GM21529 (cell line): Measurements from ENCODE around the gene SQSTM1.
"Not testable (repeated sequence)": the region's sequence is repeated elsewhere in the genome, so short reads cannot be mapped to it uniquely, and the experiment has no call there.

Source experiments
- ATAC-seq: cut with Tn5 transposase; IDR thresholded peaks from one replicate; pipeline ENCODE4 v1.9.1; 2021; ENCODE audit not compliant: unreplicated experiment

Gene SQSTM1

GRCh38 chr5:179841621-179842020 is 20.9 kb downstream of the SQSTM1 start:
- no peak for ATAC-seq

- ATAC-seq, result peak; percentile 93
Observed at GRCh38 chr5:179852993-179853547, 32.4 kb downstream of the SQSTM1 start.

- no peak for ATAC-seq
Observed at GRCh38 chr5:179854356-179854755, 33.7 kb downstream of the SQSTM1 start.

GRCh38 chr5:179858241-179858585 is 37.5 kb downstream of the SQSTM1 start:
- ATAC-seq, result peak; percentile 42

GRCh38 chr5:179858586-179859427 is 38.1 kb downstream of the SQSTM1 start, which contains the start of gene MRNIP:
Gene MRNIP, minus strand, starts transcription at chr5:179858817. Its CDS starts 21 bp downstream, at chr5:179858796.
- peak; percentile 97 for ATAC-seq

- no peak for ATAC-seq
Observed at GRCh38 chr5:179860301-179860700, 39.6 kb downstream of the SQSTM1 start.

- ATAC-seq, result no peak
Observed at GRCh38 chr5:179862296-179862695, 41.6 kb downstream of the SQSTM1 start.

- ATAC-seq, result no peak
Observed at GRCh38 chr5:179862891-179863290, 42.2 kb downstream of the SQSTM1 start.

GRCh38 chr5:179863449-179864085 is 42.9 kb downstream of the SQSTM1 start:
- ATAC-seq, result no peak

GRCh38 chr5:179864686-179865085 is 44.0 kb downstream of the SQSTM1 start:
- no peak for ATAC-seq

GRCh38 chr5:179865491-179866240 is 45.0 kb downstream of the SQSTM1 start:
- no peak for ATAC-seq

GRCh38 chr5:179866241-179867078 is 45.8 kb downstream of the SQSTM1 start:
- ATAC-seq, result peak; percentile 61

GRCh38 chr5:179867079-179867465 is 46.4 kb downstream of the SQSTM1 start:
- ATAC-seq, result no peak

GRCh38 chr5:179867476-179867875 is 46.8 kb downstream of the SQSTM1 start:
- ATAC-seq, result no peak

- ATAC-seq, result no peak
Observed at GRCh38 chr5:179868541-179868940, 47.8 kb downstream of the SQSTM1 start.

GRCh38 chr5:179869101-179869500 is 48.4 kb downstream of the SQSTM1 start:
- no peak for ATAC-seq

GRCh38 chr5:179869641-179870402 is 49.1 kb downstream of the SQSTM1 start:
- no peak for ATAC-seq

- no peak for ATAC-seq
Observed at GRCh38 chr5:179870403-179870903, 49.7 kb downstream of the SQSTM1 start.

GRCh38 chr5:179870952-179871351 is 50.2 kb downstream of the SQSTM1 start:
- ATAC-seq, result no peak

- ATAC-seq, result not testable (repeated sequence)
Observed at GRCh38 chr5:179871533-179871932, 50.8 kb downstream of the SQSTM1 start.
